ENCODE measurements around the gene ANKRD44. TPM values are rescaled to one million over a fixed set of nuclear protein-coding genes. Genes with fewer than 3 reads are reported as not detected.

Gene ANKRD44
- total and polyA plus RNA-seq, 2 experiments from 2014 or later = 2.9 to 4.9 TPM

DNA sequence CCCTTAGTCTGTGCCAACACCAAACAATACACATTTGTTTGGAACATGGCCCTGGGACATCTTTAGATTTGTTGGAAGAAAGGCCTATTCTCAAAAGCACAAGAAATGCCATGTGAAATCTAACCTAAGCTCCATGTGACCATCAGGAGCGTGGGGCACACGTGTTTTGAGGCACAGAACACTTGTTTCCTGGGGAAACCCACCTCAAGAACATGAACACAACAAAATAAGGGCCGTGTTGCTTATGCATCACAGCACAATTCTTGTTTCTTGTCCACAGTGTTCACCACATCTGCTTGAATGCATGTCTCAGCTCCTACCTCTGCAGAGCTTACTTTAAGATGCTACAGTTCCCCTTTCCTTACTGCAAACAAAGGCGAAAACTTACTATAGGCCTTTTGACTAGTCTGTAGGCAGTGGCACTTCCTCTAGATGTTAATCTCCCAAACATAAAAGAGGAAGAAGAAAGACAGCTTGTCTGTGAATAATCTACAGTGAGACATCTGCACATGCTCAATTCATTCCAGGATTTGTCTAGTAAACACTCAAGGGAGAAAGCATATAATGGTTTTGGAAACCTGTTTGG is 165.0 kb downstream of the ANKRD44 start:
- Histone ChIP-seq H3K9ac (no peak overlapping the region), H3K4me3 (no peak overlapping the region), H2AFZ (no peak overlapping the region), H3K79me2 (ENCODE audit: insufficient read depth) (no peaks in the 10 kb centered on the region), H3F3A (ENCODE audit: insufficient read depth) (no peaks in the 10 kb centered on the region), H3K27ac (no peak overlapping the region), H4K20me1 (ENCODE audit: insufficient read depth) (no peaks in the 10 kb centered on the region), H3K9me2 (ENCODE audit: insufficient read depth) (no peaks in the 10 kb centered on the region), H3K4me2 (ENCODE audit: unreplicated experiment) (no peak overlapping the region), H3K4me1 (ENCODE audit: insufficient read depth) (no peaks in the 10 kb centered on the region), H3K27me3 (replicated peaks; ENCODE audit: insufficient read depth) (no peaks in the 10 kb centered on the region), H3K9me3 (ENCODE audit: low read depth) (no peaks in the 10 kb centered on the region), H3K36me3 (ENCODE audit: low read depth) (no peaks in the 10 kb centered on the region)
- DNase-seq = no peak
- TF ChIP-seq EZH2phosphoT487 (IDR thresholded peaks at IDR 0.05; ENCODE audit: insufficient read depth, low read depth) = no peak
- no peak for TF ChIP-seq EZH2 (IDR thresholded peaks at IDR 0.05; ENCODE audit: insufficient read depth, poor library complexity, severe bottlenecking)
- 71 to 76% methylated on average over 4 of the region's 4 CpGs for WGBS, 2 experiments (ENCODE audit: low coverage in 1 of 2, low lambda C conversion rate in 2 of 2, missing lambda C conversion rate in 2 of 2)
- in situ Hi-C loops (cut with MboI) = no loop called here

DNA sequence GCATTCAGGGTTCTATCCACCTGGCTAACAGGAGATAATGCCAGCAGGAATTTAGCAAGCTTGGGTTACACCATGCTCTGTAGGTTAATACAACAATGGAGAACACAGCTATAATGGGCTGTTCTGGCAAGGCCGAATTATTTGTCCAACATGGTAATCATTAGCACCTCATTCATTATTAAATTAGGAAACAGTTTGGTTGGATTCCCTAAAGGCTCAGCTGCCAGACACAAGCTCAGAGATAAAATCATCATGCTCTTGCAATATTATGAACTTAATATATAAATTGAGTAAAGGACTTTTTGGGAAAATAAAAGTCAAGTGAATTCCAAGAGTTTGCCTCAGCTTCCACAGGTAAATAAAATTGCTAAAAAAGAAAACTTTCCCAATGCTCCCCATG is 166.4 kb downstream of the ANKRD44 start:
- no peaks in the 10 kb centered on the region for H3K79me2 ChIP-seq (ENCODE audit: insufficient read depth)
- no peaks in the 10 kb centered on the region for H3K9me3 ChIP-seq (ENCODE audit: low read depth)
- no peak overlapping the region for H3K27ac ChIP-seq
- in situ Hi-C loops (cut with MboI) = no loop called here
- WGBS, 2 experiments (ENCODE audit: low coverage in 1 of 2, low lambda C conversion rate in 2 of 2, missing lambda C conversion rate in 2 of 2) = 21 to 26% methylated on average over 1 of the region's 1 CpG
- no peaks in the 10 kb centered on the region for H3K4me1 ChIP-seq (ENCODE audit: insufficient read depth)
- H3F3A ChIP-seq (ENCODE audit: insufficient read depth) = no peaks in the 10 kb centered on the region
- no peak overlapping the region for H3K9ac ChIP-seq
- H3K4me2 ChIP-seq (ENCODE audit: unreplicated experiment) = no peak overlapping the region
- H4K20me1 ChIP-seq (ENCODE audit: insufficient read depth) = no peaks in the 10 kb centered on the region
- no peak overlapping the region for H3K4me3 ChIP-seq
- no peaks in the 10 kb centered on the region for H3K36me3 ChIP-seq (ENCODE audit: low read depth)
- H3K27me3 ChIP-seq (replicated peaks; ENCODE audit: insufficient read depth) = no peaks in the 10 kb centered on the region
- no peaks in the 10 kb centered on the region for H3K9me2 ChIP-seq (ENCODE audit: insufficient read depth)
- DNase-seq = no peak
- H2AFZ ChIP-seq = no peak overlapping the region
- no peak for TF ChIP-seq EZH2phosphoT487 (IDR thresholded peaks at IDR 0.05; ENCODE audit: insufficient read depth, low read depth)
- no peak for TF ChIP-seq EZH2 (IDR thresholded peaks at IDR 0.05; ENCODE audit: insufficient read depth, poor library complexity, severe bottlenecking)

DNA sequence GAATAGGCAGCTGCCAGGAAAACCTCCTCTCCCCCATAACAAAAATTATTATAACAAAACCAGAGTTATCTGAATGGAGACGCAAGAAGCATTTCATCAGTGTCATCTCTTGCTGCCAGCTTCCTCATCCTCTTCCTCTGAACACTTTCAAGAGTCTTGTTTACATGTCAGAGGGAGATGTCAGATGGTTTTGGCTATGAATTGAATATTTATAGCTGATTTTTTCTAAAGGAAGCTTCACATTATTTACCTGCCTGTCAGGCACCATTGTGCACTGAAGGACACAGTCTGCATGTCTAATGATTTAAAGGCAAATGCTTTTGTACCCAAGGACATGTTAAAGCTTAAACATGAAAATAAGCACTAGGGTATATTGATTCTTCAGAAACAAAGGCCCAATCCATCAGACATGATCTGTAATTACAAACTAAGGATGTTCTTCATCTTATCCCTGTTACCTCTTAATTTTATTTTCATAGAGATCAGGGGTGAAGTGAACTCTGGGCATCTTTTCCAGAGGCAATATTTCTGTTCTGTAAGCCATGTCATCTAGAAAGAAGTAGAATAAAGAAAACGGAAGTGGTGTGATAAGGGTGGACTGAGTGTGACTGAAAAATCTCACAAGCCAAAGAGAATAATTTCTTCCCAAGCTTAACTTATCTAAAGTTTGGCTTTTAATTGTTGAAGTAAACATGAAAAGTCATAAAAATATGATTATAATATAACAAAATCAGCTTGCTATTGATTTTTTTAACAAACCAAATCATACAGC is 168.7 kb downstream of the ANKRD44 start:
- no peak for DNase-seq
- in situ Hi-C loops (cut with MboI) = no loop called here
- H3K27me3 ChIP-seq (replicated peaks; ENCODE audit: insufficient read depth) = no peaks in the 10 kb centered on the region
- H3K27ac ChIP-seq = no peak overlapping the region
- no peaks in the 10 kb centered on the region for H3K9me2 ChIP-seq (ENCODE audit: insufficient read depth)
- H3K4me1 ChIP-seq (ENCODE audit: insufficient read depth) = peaks cover 14% of the 10 kb centered on the region
- no peak overlapping the region for H3K4me3 ChIP-seq
- H3K36me3 ChIP-seq (ENCODE audit: low read depth) = no peaks in the 10 kb centered on the region
- no peaks in the 10 kb centered on the region for H3K9me3 ChIP-seq (ENCODE audit: low read depth)
- H3F3A ChIP-seq (ENCODE audit: insufficient read depth) = no peaks in the 10 kb centered on the region; the same call in 1 of the 2 replicates
- no peaks in the 10 kb centered on the region for H4K20me1 ChIP-seq (ENCODE audit: insufficient read depth)
- H3K9ac ChIP-seq = no peak overlapping the region
- no peak overlapping the region for H2AFZ ChIP-seq
- TF ChIP-seq EZH2 (IDR thresholded peaks at IDR 0.05; ENCODE audit: insufficient read depth, poor library complexity, severe bottlenecking) (no peak), EZH2phosphoT487 (IDR thresholded peaks at IDR 0.05; ENCODE audit: insufficient read depth, low read depth) (no peak)
- H3K4me2 ChIP-seq (ENCODE audit: unreplicated experiment) = no peak overlapping the region
- H3K79me2 ChIP-seq (ENCODE audit: insufficient read depth) = no peaks in the 10 kb centered on the region
- WGBS, 2 experiments (ENCODE audit: low coverage in 1 of 2, low lambda C conversion rate in 2 of 2, missing lambda C conversion rate in 2 of 2) = 94 to 99% methylated on average over 2 of the region's 2 CpGs

DNA sequence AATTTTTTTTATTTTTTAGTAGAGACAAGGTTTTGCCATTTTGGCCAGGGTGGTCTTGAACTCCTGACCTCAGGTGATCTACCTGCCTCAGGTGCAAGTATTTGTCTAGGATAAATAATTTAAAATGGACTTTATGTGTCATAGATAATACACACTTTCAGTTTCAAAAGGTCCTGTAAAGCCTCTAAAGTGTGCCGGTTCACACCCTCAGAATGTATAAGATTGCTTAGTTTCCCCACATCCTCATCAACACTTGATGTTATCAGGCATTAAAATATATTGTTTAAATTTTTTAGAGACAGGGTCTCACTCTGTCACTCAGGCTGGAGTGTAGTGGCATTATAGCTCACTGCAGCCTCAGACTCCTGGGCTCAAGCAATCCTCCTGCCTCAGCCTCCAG is 170.5 kb downstream of the ANKRD44 start:
- no peak for DNase-seq
- H3K36me3 ChIP-seq (ENCODE audit: low read depth) = no peaks in the 10 kb centered on the region
- in situ Hi-C loops (cut with MboI) = no loop called here

More for the DNA sequence above, 170.5 kb downstream of the ANKRD44 start:
- no peaks in the 10 kb centered on the region for H4K20me1 ChIP-seq (ENCODE audit: insufficient read depth)
- WGBS, 2 experiments (ENCODE audit: low coverage in 1 of 2, low lambda C conversion rate in 2 of 2, missing lambda C conversion rate in 2 of 2) = 97 to 100% methylated on average over 1 of the region's 1 CpG
- H3K79me2 ChIP-seq (ENCODE audit: insufficient read depth) = no peaks in the 10 kb centered on the region
- no peak overlapping the region for H3K9ac ChIP-seq
- no peak overlapping the region for H3K4me2 ChIP-seq (ENCODE audit: unreplicated experiment)
- TF ChIP-seq EZH2phosphoT487 (IDR thresholded peaks at IDR 0.05; ENCODE audit: insufficient read depth, low read depth) (no peak), EZH2 (IDR thresholded peaks at IDR 0.05; ENCODE audit: insufficient read depth, poor library complexity, severe bottlenecking) (no peak)
- H3K4me3 ChIP-seq = no peak overlapping the region
- no peaks in the 10 kb centered on the region for H3K27me3 ChIP-seq (replicated peaks; ENCODE audit: insufficient read depth)
- H3K9me3 ChIP-seq (ENCODE audit: low read depth) = no peaks in the 10 kb centered on the region
- no peaks in the 10 kb centered on the region; the same call in 1 of the 2 replicates for H3F3A ChIP-seq (ENCODE audit: insufficient read depth)
- H2AFZ ChIP-seq = no peak overlapping the region
- H3K27ac ChIP-seq = no peak overlapping the region
- peaks cover 18% of the 10 kb centered on the region for H3K4me1 ChIP-seq (ENCODE audit: insufficient read depth)
- H3K9me2 ChIP-seq (ENCODE audit: insufficient read depth) = no peaks in the 10 kb centered on the region
